GM23338 (cell line): ENCODE measurements around the gene RBMY1B. TPM values are rescaled to one million over a fixed set of nuclear protein-coding genes. Genes with fewer than 3 reads are reported as not detected.
"Not testable (repeated sequence)": the region's sequence is repeated elsewhere in the genome, so short reads cannot be mapped to it uniquely, and the experiment has no call there.

ENCODE experiments used
- ATAC-seq: fragments of 200-7000 bp; cut with Tn5 transposase; 3 replicates; pipeline ENCODE4 v1.9.1; 2020
- DNase-seq: peaks from one replicate; pipeline ENCODE4 v3.0.0-alpha.2; 2015; ENCODE audit warnings: low spot score
- H2AFZ ChIP-seq: fragments of 200-600 bp; sonication (generic); 2 replicates; pipeline ENCODE4 v1.8.0; 2016; ENCODE audit warnings: antibody characterized with exemption, mild to moderate bottlenecking, moderate library complexity
- H3F3A ChIP-seq: fragments of 200-600 bp; sonication (generic); replicated peaks from 2 replicates; pipeline ENCODE4 v1.8.0; 2017; ENCODE audit warnings: antibody characterized with exemption, mixed run types, low read depth
- H3K27ac ChIP-seq: fragments of 200-600 bp; sonication (generic); 2 replicates; pipeline ENCODE4 v1.6.1; 2016; ENCODE audit warnings: low read depth
- H3K27me3 ChIP-seq: fragments of 200-600 bp; sonication (generic); 2 replicates; pipeline ENCODE4 v1.8.0; 2016; ENCODE audit warnings: mild to moderate bottlenecking, mixed run types, moderate library complexity; ENCODE audit not compliant: insufficient read depth
- H3K36me3 ChIP-seq: fragments of 200-600 bp; sonication (generic); 2 replicates; pipeline ENCODE4 v1.8.0; 2016; ENCODE audit warnings: mild to moderate bottlenecking; ENCODE audit not compliant: insufficient read depth
- H3K4me1 ChIP-seq: fragments of 200-600 bp; sonication (generic); 2 replicates; pipeline ENCODE4 v1.8.0; 2016; ENCODE audit warnings: mild to moderate bottlenecking, moderate library complexity; ENCODE audit not compliant: insufficient read depth
- H3K4me2 ChIP-seq: fragments of 200-600 bp; sonication (generic); 2 replicates; pipeline ENCODE4 v1.7.1; 2017; ENCODE audit warnings: mixed run types
- H3K4me3 ChIP-seq: fragments of 200-600 bp; sonication (generic); 2 replicates; pipeline ENCODE4 v1.6.1; 2016; ENCODE audit warnings: mixed run types
- H3K79me2 ChIP-seq: fragments of 200-600 bp; sonication (generic); replicated peaks from 2 replicates; pipeline ENCODE4 v1.8.0; 2017; ENCODE audit warnings: mild to moderate bottlenecking; ENCODE audit not compliant: insufficient read depth
- H3K9me2 ChIP-seq: fragments of 200-600 bp; sonication (generic); 2 replicates; pipeline ENCODE4 v1.8.0; 2017; ENCODE audit not compliant: insufficient read depth
- H4K20me1 ChIP-seq: fragments of 200-600 bp; sonication (generic); replicated peaks from 2 replicates; pipeline ENCODE4 v1.8.0; 2017; ENCODE audit warnings: mild to moderate bottlenecking; ENCODE audit not compliant: insufficient read depth
- H3K27ac Mint-ChIP-seq: 2 replicates; pipeline ENCODE4 v1.8.0; 2020; ENCODE audit warnings: inconsistent platforms, mild to moderate bottlenecking, moderate library complexity, mixed read lengths
- H3K27me3 Mint-ChIP-seq: 3 replicates; pipeline ENCODE4 v1.8.0; 2022; ENCODE audit warnings: low read depth, mild to moderate bottlenecking, moderate library complexity, mixed read lengths, inconsistent platforms; ENCODE audit not compliant: insufficient read depth, poor library complexity
- H3K36me3 Mint-ChIP-seq: 3 replicates; pipeline ENCODE4 v1.8.0; 2021; ENCODE audit warnings: low read depth, mild to moderate bottlenecking, inconsistent platforms, moderate library complexity, mixed read lengths
- H3K4me1 Mint-ChIP-seq: 3 replicates; pipeline ENCODE4 v1.8.0; 2020; ENCODE audit warnings: mild to moderate bottlenecking, inconsistent platforms, mixed read lengths
- H3K4me3 Mint-ChIP-seq: 3 replicates; pipeline ENCODE4 v1.8.0; 2021; ENCODE audit warnings: moderate library complexity, mild to moderate bottlenecking, inconsistent platforms, mixed read lengths
- H3K9me3 Mint-ChIP-seq: 3 replicates; pipeline ENCODE4 v1.8.0; 2020; ENCODE audit warnings: moderate library complexity, mild to moderate bottlenecking, inconsistent platforms, mixed read lengths
- polyA plus RNA-seq: library from polyadenylated mRNA; unstranded; fragments of >200 nt; fragmentation: Nextera tagmentation; extraction: Ambion mirVana; gene quantifications from 2 replicates; pipeline ENCODE4 v1.2.1, GENCODE V29; 2016
- total RNA-seq: library from RNA; depleted of rRNA; stranded (reverse); fragments of >200 nt; shearing (Covaris generic); gene quantifications from 2 replicates; pipeline ENCODE4 v1.2.3, GENCODE V29; 2014; rRNA removed

RBMY1B gene
- total and polyA plus RNA-seq, 2 experiments from 2014 or later = not detected

DNA sequence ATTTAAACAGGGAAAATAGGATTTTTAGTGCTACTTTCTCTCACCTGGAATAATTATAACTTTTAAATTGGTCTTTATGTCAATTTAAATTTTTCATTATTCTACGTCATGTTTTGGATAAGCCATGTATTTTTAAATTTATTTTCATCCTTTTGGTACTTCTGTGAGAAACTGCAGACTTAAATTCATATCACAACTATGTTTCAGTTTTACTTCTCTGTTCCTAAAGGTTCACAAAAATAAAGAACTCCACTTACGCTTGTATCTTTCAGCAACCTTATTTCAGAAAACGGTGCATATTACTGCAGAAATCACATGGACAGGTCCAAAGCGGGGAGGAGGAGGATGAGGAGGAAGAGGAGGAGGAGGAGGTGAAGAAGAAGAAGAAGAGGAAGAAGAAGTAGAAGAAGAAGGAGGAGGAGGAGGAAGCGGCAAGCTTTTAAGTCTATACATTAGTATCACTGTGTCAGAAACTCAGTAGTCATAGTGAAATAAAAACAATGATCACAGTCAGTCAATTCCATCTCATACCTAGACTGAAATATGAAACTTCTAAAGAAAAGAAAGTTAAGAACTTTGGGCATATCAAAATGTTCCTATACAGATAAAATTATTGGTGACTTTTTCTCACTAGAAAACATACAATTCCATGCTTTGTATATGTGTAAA is 48.3 kb downstream of the RBMY1B start:
- H3K4me3 ChIP-seq, DNase-seq, H3K9me3 Mint-ChIP-seq, H3K36me3 ChIP-seq, H3K4me2 ChIP-seq, H3K4me1 ChIP-seq, H3F3A ChIP-seq, H3K36me3 Mint-ChIP-seq, H3K27me3 ChIP-seq, ATAC-seq, H3K27me3 Mint-ChIP-seq, H3K27ac Mint-ChIP-seq, H3K4me3 Mint-ChIP-seq, H3K9me2 ChIP-seq, H2AFZ ChIP-seq, H3K79me2 ChIP-seq, H4K20me1 ChIP-seq, H3K27ac ChIP-seq, H3K4me1 Mint-ChIP-seq: not testable (repeated sequence)

Other genes starting within 250 kb of the RBMY1B start
- gene RBMY1A1, start 23.5 kb downstream of the RBMY1B start, total RNA-seq = not detected in 2 replicates
- not detected in 2 replicates for gene RBMY1A1, start 23.5 kb downstream of the RBMY1B start, polyA plus RNA-seq